ENCODE data around the gene CD59. TPM values are rescaled to one million over a fixed set of nuclear protein-coding genes. Genes with fewer than 3 reads are reported as not detected.

CD59 gene
- total and polyA plus RNA-seq, 9 donors, result 73.0 to 807 (median 288) TPM

GRCh38 chr11:33761471-33761870 lies 25.2 kb upstream of the CD59 start:
- H3K4me3 ChIP-seq, result no peak overlapping the region
- TF ChIP-seq CTCF (IDR thresholded peaks at IDR 0.05), result no peak
- no peak for TF ChIP-seq EP300 (IDR thresholded peaks at IDR 0.05)
- no peak for TF ChIP-seq POLR2A (IDR thresholded peaks at IDR 0.05)
- no peaks in the 10 kb centered on the region for H3K4me1 ChIP-seq (ENCODE audit: insufficient read depth)
- no peaks in the 10 kb centered on the region for H3K9me3 ChIP-seq
- 93 to 97% (median 96%) methylated on average over 2 of the region's 2 CpGs for WGBS, 3 donors
- DNase-seq, result no peak
- no peaks in the 10 kb centered on the region for H3K27me3 ChIP-seq
- no peaks in the 10 kb centered on the region for H3K36me3 ChIP-seq
- H3K27ac ChIP-seq, result no peak overlapping the region
- intact Hi-C loops (cut with DNase I), result no loop called here

GRCh38 chr11:33753304-33753967 lies 17.2 kb upstream of the CD59 start:
- H3K4me3 ChIP-seq, result no peak overlapping the region
- intact Hi-C loops (cut with DNase I), result no loop called here
- 34 to 66% (median 38%) methylated on average over 4 of the region's 4 CpGs for WGBS, 3 donors
- H3K9me3 ChIP-seq, result no peaks in the 10 kb centered on the region
- no peaks in the 10 kb centered on the region for H3K27me3 ChIP-seq
- no peak for TF ChIP-seq EP300 (IDR thresholded peaks at IDR 0.05)
- TF ChIP-seq POLR2A (IDR thresholded peaks at IDR 0.05), result no peak
- no peak for TF ChIP-seq CTCF (IDR thresholded peaks at IDR 0.05)
- DNase-seq, result no peak
- no peak overlapping the region for H3K27ac ChIP-seq
- H3K4me1 ChIP-seq (ENCODE audit: insufficient read depth), result no peaks in the 10 kb centered on the region
- no peaks in the 10 kb centered on the region for H3K36me3 ChIP-seq

GRCh38 chr11:33751878-33752277 lies 15.7 kb upstream of the CD59 start:
- no peaks in the 10 kb centered on the region for H3K9me3 ChIP-seq
- no peaks in the 10 kb centered on the region for H3K36me3 ChIP-seq
- intact Hi-C loops (cut with DNase I), result no loop called here
- no peak for DNase-seq
- no peaks in the 10 kb centered on the region for H3K27me3 ChIP-seq
- WGBS, 3 donors, result 87 to 94% (median 94%) methylated on average over 3 of the region's 3 CpGs
- TF ChIP-seq EP300 (IDR thresholded peaks at IDR 0.05) (no peak), CTCF (IDR thresholded peaks at IDR 0.05) (no peak), POLR2A (IDR thresholded peaks at IDR 0.05) (no peak)
- H3K27ac ChIP-seq, result no peak overlapping the region
- no peaks in the 10 kb centered on the region for H3K4me1 ChIP-seq (ENCODE audit: insufficient read depth)
- no peak overlapping the region for H3K4me3 ChIP-seq

- H3K36me3 ChIP-seq, result no peaks in the 10 kb centered on the region
- no peaks in the 10 kb centered on the region for H3K27me3 ChIP-seq
- intact Hi-C loops (cut with DNase I), result loop anchor here in 1 of 4 donors (10.0 kb wide), 1 partner anchor 383 kb away; no protein-coding TSS in a partner anchor
- no peaks in the 10 kb centered on the region for H3K9me3 ChIP-seq
- DNase-seq, result no peak
- TF ChIP-seq POLR2A (IDR thresholded peaks at IDR 0.05), result no peak
- no peak for TF ChIP-seq EP300 (IDR thresholded peaks at IDR 0.05)
- no peak for TF ChIP-seq CTCF (IDR thresholded peaks at IDR 0.05)
- H3K4me3 ChIP-seq, result no peak overlapping the region
- 4 to 11% (median 6%) methylated on average over 2 of the region's 2 CpGs for WGBS, 3 donors
- H3K4me1 ChIP-seq (ENCODE audit: insufficient read depth), result no peaks in the 10 kb centered on the region
- H3K27ac ChIP-seq, result no peak overlapping the region
Observed at GRCh38 chr11:33747979-33748378, 11.8 kb upstream of the CD59 start.
